HG03139 (cell line): ENCODE measurements around the gene ANGPTL4.
"Not testable (repeated sequence)": the region's sequence is repeated elsewhere in the genome, so short reads cannot be mapped to it uniquely, and the experiment has no call there.

ENCODE experiments used
- ATAC-seq: cut with Tn5 transposase; IDR thresholded peaks from one replicate; pipeline ENCODE4 v1.9.1; 2021; ENCODE audit not compliant: unreplicated experiment

ANGPTL4 gene

GRCh38 chr19:8361921-8362793 is 1.8 kb upstream of the ANGPTL4 start:
- ATAC-seq, result no peak

GRCh38 chr19:8366121-8366581 is 2.2 kb downstream of the ANGPTL4 start:
- no peak for ATAC-seq

- no peak for ATAC-seq
These were observed 3.0 kb downstream of the ANGPTL4 start for GRCh38 chr19:8366961-8367326.

GRCh38 chr19:8367327-8368001 is 3.5 kb downstream of the ANGPTL4 start:
- ATAC-seq, result no peak

- ATAC-seq, result no peak
These were observed 6.4 kb downstream of the ANGPTL4 start for GRCh38 chr19:8370176-8371010.

GRCh38 chr19:8371011-8371804 is 7.3 kb downstream of the ANGPTL4 start:
- no peak for ATAC-seq

- ATAC-seq, result no peak
These were observed 10.2 kb downstream of the ANGPTL4 start for GRCh38 chr19:8373867-8374813.

GRCh38 chr19:8375766-8376165 is 11.8 kb downstream of the ANGPTL4 start:
- not testable (repeated sequence) for ATAC-seq

GRCh38 chr19:8376373-8376974 is 12.5 kb downstream of the ANGPTL4 start:
- ATAC-seq, result not testable (repeated sequence)

GRCh38 chr19:8377598-8377997 is 13.6 kb downstream of the ANGPTL4 start:
- no peak for ATAC-seq

- ATAC-seq, result not testable (repeated sequence)
These were observed 15.4 kb downstream of the ANGPTL4 start for GRCh38 chr19:8379156-8379891.

- not testable (repeated sequence) for ATAC-seq
These were observed 20.6 kb downstream of the ANGPTL4 start for GRCh38 chr19:8384569-8384968.

- not testable (repeated sequence) for ATAC-seq
These were observed 21.1 kb downstream of the ANGPTL4 start for GRCh38 chr19:8385103-8385502.

GRCh38 chr19:8385566-8385965 is 21.6 kb downstream of the ANGPTL4 start:
- ATAC-seq, result not testable (repeated sequence)

GRCh38 chr19:8386419-8386818 is 22.5 kb downstream of the ANGPTL4 start:
- ATAC-seq, result not testable (repeated sequence)

GRCh38 chr19:8386990-8387389 is 23.0 kb downstream of the ANGPTL4 start:
- ATAC-seq, result no peak

GRCh38 chr19:8387688-8388611 is 24.0 kb downstream of the ANGPTL4 start:
- ATAC-seq, result no peak
